IMR-90 (cell line): ENCODE data around the gene GYPB. TPM values are rescaled to one million over a fixed set of nuclear protein-coding genes. Genes with fewer than 3 reads are reported as not detected.
"Not testable (repeated sequence)": the region's sequence is repeated elsewhere in the genome, so short reads cannot be mapped to it uniquely, and the experiment has no call there.

Source experiments
- ATAC-seq: fragments of 200-7000 bp; cut with Tn5 transposase; 2 replicates; pipeline ENCODE4 v1.9.1; 2020; ENCODE audit warnings: low read depth, mild to moderate bottlenecking, moderate library complexity
- BruUV-seq: library from RNA; stranded (reverse); fragments of 400-500 nt; replicated peaks from 2 replicates; lab custom pipeline; 2021; lab: Mats Ljungman, UMichigan
- CTCF ChIA-PET: fragments of 300-600 bp; formaldehyde crosslinking; extraction: SDS; loops from one replicate; lab custom pipeline; 2021; ENCODE audit warnings: antibody characterized with exemption; lab: Yijun Ruan, JAX
- POLR2A ChIA-PET: fragments of 300-600 bp; sonication (Branson Sonifier 250); formaldehyde crosslinking; loops from one replicate; lab custom pipeline; 2022; ENCODE audit warnings: antibody characterized with exemption; ENCODE audit not compliant: unreplicated experiment; lab: Charles Lee
- DNase-seq: peaks from one replicate; pipeline ENCODE4 v3.0.0; 2013
- H2AFZ ChIP-seq: replicated peaks from 2 replicates; pipeline ENCODE3; 2013; ENCODE audit warnings: low read length, mild to moderate bottlenecking; ENCODE audit not compliant: poor library complexity
- H2AK5ac ChIP-seq: 2 replicates; pipeline ENCODE4 v1.6.1; 2013; ENCODE audit warnings: low read depth, low read length, inconsistent platforms
- H2AK9ac ChIP-seq: replicated peaks from 2 replicates; pipeline ENCODE3; 2013; ENCODE audit warnings: mild to moderate bottlenecking, low read depth, low read length, moderate library complexity; ENCODE audit not compliant: poor library complexity
- H2BK120ac ChIP-seq: 2 replicates; pipeline ENCODE4 v1.6.1; 2013; ENCODE audit warnings: low read depth, low read length, inconsistent platforms
- H2BK15ac ChIP-seq: 3 replicates; pipeline ENCODE4 v1.6.1; 2013; ENCODE audit warnings: low read depth, low read length, inconsistent platforms
- H2BK20ac ChIP-seq: 2 replicates; pipeline ENCODE4 v1.6.1; 2013; ENCODE audit warnings: low read depth, mild to moderate bottlenecking, inconsistent platforms, low read length, moderate library complexity
- H2BK5ac ChIP-seq: 2 replicates; pipeline ENCODE4 v1.6.1; 2013; ENCODE audit warnings: mild to moderate bottlenecking, low read depth, low read length, inconsistent platforms; ENCODE audit not compliant: poor library complexity, severe bottlenecking
- H3K14ac ChIP-seq: replicated peaks from 2 replicates; pipeline ENCODE4 v1.6.1; 2013; ENCODE audit warnings: low read depth, low read length, inconsistent platforms
- H3K18ac ChIP-seq: 2 replicates; pipeline ENCODE4 v1.6.1; 2013; ENCODE audit warnings: low read depth, low read length, control low read depth
- H3K23ac ChIP-seq: 2 replicates; pipeline ENCODE4 v1.6.1; 2013; ENCODE audit warnings: low read depth, low read length, inconsistent platforms
- H3K27ac ChIP-seq: 2 replicates; pipeline ENCODE4 v1.5.1; 2013; ENCODE audit warnings: mild to moderate bottlenecking, control low read depth, low read length; ENCODE audit not compliant: insufficient read depth
- H3K27me3 ChIP-seq: 2 replicates; pipeline ENCODE4 v1.6.1; 2013; ENCODE audit warnings: low read length; ENCODE audit not compliant: control insufficient read depth, insufficient read depth
- H3K36me3 ChIP-seq: 2 replicates; pipeline ENCODE4 v1.6.1; 2013; ENCODE audit warnings: low read length, mixed read lengths; ENCODE audit not compliant: control insufficient read depth, insufficient read depth
- H3K4ac ChIP-seq: 2 replicates; pipeline ENCODE4 v1.6.1; 2013; ENCODE audit warnings: low read depth, low read length, inconsistent platforms
- H3K4me1 ChIP-seq: 2 replicates; pipeline ENCODE4 v1.6.1; 2013; ENCODE audit warnings: low read length, mixed read lengths; ENCODE audit not compliant: control insufficient read depth, insufficient read depth
- H3K4me2 ChIP-seq: 2 replicates; pipeline ENCODE4 v1.6.1; 2013; ENCODE audit warnings: low read depth, mild to moderate bottlenecking, control low read depth, low read length, moderate library complexity
- H3K4me3 ChIP-seq: 2 replicates; pipeline ENCODE4 v1.5.1; 2013; ENCODE audit warnings: low read depth, mild to moderate bottlenecking, control low read depth, low read length, moderate library complexity; ENCODE audit not compliant: insufficient read depth
- H3K56ac ChIP-seq: 2 replicates; pipeline ENCODE4 v1.6.1; 2013; ENCODE audit warnings: low read length, inconsistent platforms; ENCODE audit not compliant: insufficient read depth; ENCODE audit errors: extremely low read depth
- H3K79me1 ChIP-seq, 2 experiments: 2 replicates each; pipeline ENCODE4 v1.6.1; 2013; ENCODE audit warnings: low read length in 2 of 2, inconsistent platforms in 1 of 2, low read depth in 1 of 2
- H3K9ac ChIP-seq: 2 replicates; pipeline ENCODE4 v1.6.1; 2013; ENCODE audit warnings: low read depth, low read length, control low read depth
- H3K9me1 ChIP-seq: 2 replicates; pipeline ENCODE4 v1.6.1; 2013; ENCODE audit warnings: low read length, inconsistent platforms; ENCODE audit not compliant: insufficient read depth
- H3K9me3 ChIP-seq: 2 replicates; pipeline ENCODE4 v1.6.1; 2013; ENCODE audit warnings: low read length; ENCODE audit not compliant: control insufficient read depth, insufficient read depth
- H4K20me1 ChIP-seq: 2 replicates; pipeline ENCODE4 v1.6.1; 2013; ENCODE audit warnings: low read length, inconsistent platforms; ENCODE audit not compliant: insufficient read depth
- H4K5ac ChIP-seq: 2 replicates; pipeline ENCODE4 v1.6.1; 2013; ENCODE audit warnings: mild to moderate bottlenecking, low read depth, low read length, control low read depth
- H4K8ac ChIP-seq, 2 experiments: 2 replicates each; pipeline ENCODE4 v1.6.1; 2013; ENCODE audit warnings: low read depth in 2 of 2, low read length in 2 of 2, control low read depth in 1 of 2, inconsistent platforms in 1 of 2
- H4K91ac ChIP-seq: 2 replicates; pipeline ENCODE4 v1.6.1; 2013; ENCODE audit warnings: low read depth, low read length, inconsistent platforms; ENCODE audit not compliant: insufficient read depth
- WGBS, 2 experiments: methylation state at CpG; one replicate each; pipeline versions ENCODE4 v1.1.5 to v1.1.7; 2013; ENCODE audit warnings: missing lambda C conversion rate in 2 of 2; ENCODE audit not compliant: insufficient read length in 1 of 2; ENCODE audit errors: extremely low coverage in 2 of 2; 5-methylcytosine and 5-hydroxymethylcytosine counted together
- dilution Hi-C: fragments of 300-500 bp; cut with HindIII; formaldehyde crosslinking; loops from one replicate; pipeline ENCODE4 v1.14.3; 2018; ENCODE audit warnings: low sequenced_read_pairs; ENCODE audit not compliant: unreplicated experiment
- in situ Hi-C: fragments of 300-500 bp; cut with MboI; formaldehyde crosslinking; loops from 3 replicates; pipeline ENCODE4 v1.14.3; 2019; ENCODE audit warnings: low sequenced_read_pairs, inconsistent platforms, mixed read lengths
- intact Hi-C: fragments of 100-400 bp; cut with micrococcal nuclease; formaldehyde crosslinking; loops from 2 replicates; pipeline ENCODE4 v1.10.0; 2022
- polyA plus RNA-seq, 3 experiments: library from polyadenylated mRNA; depleted of rRNA; stranded (reverse); fragments of >200 nt; gene quantifications; 2 replicates each; pipeline ENCODE4 v1.2.3, GENCODE V29; 2012; ENCODE audit warnings: low replicate concordance in 1 of 3
- total RNA-seq: library from RNA; depleted of rRNA; stranded (reverse); fragments of >200 nt; gene quantifications from 2 replicates; pipeline ENCODE4 v1.2.3, GENCODE V29; 2012

Gene GYPB
- total and polyA plus RNA-seq, 2 of the 4 experiments (the other 2 are of a cell fraction), result not detected

DNA sequence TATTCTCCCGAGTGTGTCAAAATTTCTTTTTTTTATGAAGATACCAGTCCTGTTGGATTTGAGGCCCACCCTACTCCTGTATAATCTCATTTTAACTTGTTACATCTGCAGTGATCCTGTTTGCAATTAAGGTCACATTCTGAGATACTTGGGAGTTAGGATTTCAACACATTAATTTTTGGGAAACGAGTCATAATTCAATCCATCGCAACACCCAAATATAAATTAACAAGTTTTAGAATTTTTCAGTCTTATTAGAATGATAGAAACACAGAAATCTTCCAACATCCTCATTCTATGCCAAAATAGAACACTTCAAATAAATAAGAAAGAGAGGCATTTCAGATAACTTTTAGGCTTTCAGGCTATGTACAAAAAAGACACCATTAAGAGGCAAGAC lies 36.2 kb upstream of the GYPB start:
- H2BK20ac ChIP-seq, H3K79me1 ChIP-seq, CTCF ChIA-PET, H3K4me3 ChIP-seq, H4K8ac ChIP-seq, H2AFZ ChIP-seq, H3K23ac ChIP-seq, dilution Hi-C loops, POLR2A ChIA-PET, ATAC-seq, H2BK15ac ChIP-seq, H3K18ac ChIP-seq, DNase-seq, intact Hi-C loops, BruUV-seq, H2AK5ac ChIP-seq, H2AK9ac ChIP-seq, H3K4ac ChIP-seq, H2BK5ac ChIP-seq, H4K5ac ChIP-seq, H4K91ac ChIP-seq, H3K4me2 ChIP-seq, H3K9ac ChIP-seq, H3K4me1 ChIP-seq, H4K20me1 ChIP-seq, H3K14ac ChIP-seq, H3K9me1 ChIP-seq, H3K36me3 ChIP-seq, H3K27me3 ChIP-seq, H3K27ac ChIP-seq, H2BK120ac ChIP-seq, H3K56ac ChIP-seq, in situ Hi-C loops, H3K9me3 ChIP-seq: not testable (repeated sequence)
- no CpG with 5 or more reads among the region's 3 CpGs for WGBS, 2 experiments

DNA sequence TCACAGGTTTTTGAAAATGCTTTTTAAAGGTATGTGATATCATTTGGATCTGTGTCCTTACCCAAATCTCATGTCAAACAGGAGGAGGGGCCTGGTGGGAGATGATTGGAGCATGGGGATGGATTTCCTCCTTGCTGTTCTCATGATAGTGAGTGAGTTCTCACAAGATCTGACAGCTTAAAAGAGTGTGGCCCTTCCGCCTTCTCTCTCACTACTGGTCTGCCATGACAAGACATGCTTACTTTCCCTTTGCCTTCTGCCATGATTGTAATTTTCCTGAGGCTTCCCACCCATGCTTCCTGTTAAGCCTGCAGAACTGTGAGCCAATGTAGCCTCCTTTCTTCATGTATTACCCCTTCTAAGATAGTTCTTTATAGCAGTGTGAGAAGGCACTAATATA lies 32.3 kb upstream of the GYPB start:
- H3K4me2 ChIP-seq, dilution Hi-C loops, ATAC-seq, POLR2A ChIA-PET, H3K4ac ChIP-seq, DNase-seq, H3K4me1 ChIP-seq, H4K5ac ChIP-seq, CTCF ChIA-PET, H3K9me1 ChIP-seq, H4K8ac ChIP-seq, H3K23ac ChIP-seq, H2BK5ac ChIP-seq, H2AK5ac ChIP-seq, H2AK9ac ChIP-seq, H2BK15ac ChIP-seq, H2AFZ ChIP-seq, H2BK120ac ChIP-seq, H3K4me3 ChIP-seq, H3K79me1 ChIP-seq, H3K27ac ChIP-seq, H3K9ac ChIP-seq, H3K36me3 ChIP-seq, H3K27me3 ChIP-seq, H2BK20ac ChIP-seq, in situ Hi-C loops, H3K14ac ChIP-seq, intact Hi-C loops, H3K18ac ChIP-seq, H4K20me1 ChIP-seq, H4K91ac ChIP-seq, H3K9me3 ChIP-seq, BruUV-seq, H3K56ac ChIP-seq: not testable (repeated sequence)
- WGBS, 2 experiments, result no CpG with 5 or more reads among the region's 1 CpG
